ENCODE measurements around the gene BARHL2.

The BARHL2 gene

DNA sequence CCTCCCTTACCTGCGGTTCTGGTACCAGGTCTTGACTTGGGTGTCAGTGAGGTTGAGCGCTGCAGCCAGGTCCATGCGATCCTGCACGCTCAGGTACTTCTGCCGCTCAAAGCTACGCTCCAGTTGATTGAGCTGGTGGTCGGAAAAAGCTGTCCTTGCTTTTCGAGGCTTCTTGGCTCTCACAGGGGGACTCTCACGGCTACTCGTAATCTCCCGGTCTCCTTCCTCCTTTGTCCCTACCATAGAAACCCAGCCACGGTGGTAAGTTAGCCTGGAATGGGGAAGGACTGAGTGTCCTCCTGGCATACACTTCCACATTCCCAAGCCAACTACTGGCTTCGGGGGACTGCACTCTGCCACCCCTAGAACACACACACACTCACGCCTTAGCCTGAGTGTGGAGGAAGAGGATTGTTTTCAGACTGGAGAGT lies 2.6 kb downstream of the BARHL2 start:
- no peak overlapping the region for H3K4me3 ChIP-seq (ENCODE audit: low read length)
- TF ChIP-seq, protein P1, sequence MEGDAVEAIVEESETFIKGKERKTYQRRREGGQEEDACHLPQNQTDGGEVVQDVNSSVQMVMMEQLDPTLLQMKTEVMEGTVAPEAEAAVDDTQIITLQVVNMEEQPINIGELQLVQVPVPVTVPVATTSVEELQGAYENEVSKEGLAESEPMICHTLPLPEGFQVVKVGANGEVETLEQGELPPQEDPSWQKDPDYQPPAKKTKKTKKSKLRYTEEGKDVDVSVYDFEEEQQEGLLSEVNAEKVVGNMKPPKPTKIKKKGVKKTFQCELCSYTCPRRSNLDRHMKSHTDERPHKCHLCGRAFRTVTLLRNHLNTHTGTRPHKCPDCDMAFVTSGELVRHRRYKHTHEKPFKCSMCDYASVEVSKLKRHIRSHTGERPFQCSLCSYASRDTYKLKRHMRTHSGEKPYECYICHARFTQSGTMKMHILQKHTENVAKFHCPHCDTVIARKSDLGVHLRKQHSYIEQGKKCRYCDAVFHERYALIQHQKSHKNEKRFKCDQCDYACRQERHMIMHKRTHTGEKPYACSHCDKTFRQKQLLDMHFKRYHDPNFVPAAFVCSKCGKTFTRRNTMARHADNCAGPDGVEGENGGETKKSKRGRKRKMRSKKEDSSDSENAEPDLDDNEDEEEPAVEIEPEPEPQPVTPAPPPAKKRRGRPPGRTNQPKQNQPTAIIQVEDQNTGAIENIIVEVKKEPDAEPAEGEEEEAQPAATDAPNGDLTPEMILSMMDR (conservative IDR thresholded peaks at IDR 0.05; ENCODE audit: low read depth, low read length), result no peak
- no peak for DNase-seq (ENCODE audit: low read depth)

DNA sequence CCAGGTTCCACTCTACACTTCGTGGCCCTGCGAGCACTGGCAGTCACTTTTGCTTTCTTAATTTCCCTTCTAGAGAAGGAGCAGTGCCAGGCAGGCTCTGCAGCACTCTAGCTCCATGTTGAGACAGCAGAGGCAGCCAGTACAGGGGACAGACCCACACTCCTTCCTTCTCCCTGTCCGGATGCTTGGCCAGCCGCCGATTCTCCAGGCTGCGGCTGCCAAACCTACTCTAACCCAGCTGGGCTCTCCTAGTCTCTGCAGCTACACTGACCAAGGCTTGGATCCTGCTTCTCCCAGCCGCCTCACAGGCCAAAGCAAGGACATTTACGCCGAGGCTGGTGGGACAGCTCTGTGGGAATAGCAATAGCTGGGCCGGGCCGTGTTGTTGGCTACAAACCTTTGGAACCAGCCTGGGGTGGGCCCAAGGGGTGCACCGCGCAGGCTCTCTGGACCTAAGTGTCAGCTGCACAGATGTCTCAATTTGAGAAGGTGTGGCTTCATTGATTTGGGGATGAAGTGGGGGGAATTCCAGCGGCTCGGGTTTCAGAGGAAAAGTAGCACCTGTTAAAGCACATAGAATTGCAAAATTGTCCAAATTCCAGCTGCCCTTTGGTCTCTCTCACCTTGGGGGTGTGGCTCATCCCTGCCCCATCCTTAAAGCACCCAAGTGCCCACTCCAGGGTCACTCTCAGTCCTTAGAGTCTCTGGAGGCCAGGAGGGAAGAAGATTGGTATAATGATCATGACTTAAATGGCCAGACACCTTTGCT lies 3.2 kb downstream of the BARHL2 start:
- TF ChIP-seq, protein P1 (conservative IDR thresholded peaks at IDR 0.05; ENCODE audit: low read depth, low read length), result no peak

DNA sequence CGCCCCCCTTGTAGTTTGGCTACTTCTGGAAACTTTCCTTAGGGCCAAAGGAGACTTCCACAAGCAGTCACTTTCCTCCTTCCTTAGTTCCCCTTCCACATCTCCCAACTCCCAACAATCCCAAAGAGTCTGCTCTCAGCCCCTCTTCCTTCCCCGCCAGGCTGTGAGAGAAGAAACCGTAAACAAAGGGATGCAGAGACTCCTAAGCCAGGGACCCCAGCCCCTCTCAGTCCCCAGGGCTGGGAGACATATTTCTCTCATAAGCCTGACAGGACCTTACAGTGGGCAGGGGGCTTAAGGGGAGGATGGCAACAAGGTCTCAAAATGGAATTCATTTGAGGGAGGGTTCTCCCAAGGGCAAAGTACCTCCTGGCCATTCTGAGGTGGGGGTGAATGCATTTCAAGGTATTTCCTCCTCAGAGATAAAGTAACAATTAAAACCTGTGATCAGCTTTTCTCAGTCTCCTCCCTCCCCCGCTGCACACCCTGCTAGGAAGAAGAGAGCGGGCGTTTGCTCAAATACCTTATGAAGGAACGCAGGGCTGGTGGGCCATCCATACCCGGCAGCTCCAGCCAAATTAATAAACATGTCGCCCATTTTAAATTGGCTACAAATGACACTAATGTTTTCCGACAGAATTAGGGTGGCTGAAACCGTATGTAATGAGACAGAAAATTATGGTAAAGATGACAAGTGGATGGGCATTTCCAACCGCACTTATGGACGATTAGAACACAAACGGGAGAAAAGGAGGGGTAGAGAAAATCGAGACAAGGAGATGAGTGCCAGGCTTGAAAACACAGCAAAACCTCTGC lies 4.0 kb downstream of the BARHL2 start:
- TF ChIP-seq, protein P1 (conservative IDR thresholded peaks at IDR 0.05; ENCODE audit: low read depth, low read length), result no peak
- H3K4me3 ChIP-seq (ENCODE audit: low read length), result no peak overlapping the region
- no peak for DNase-seq (ENCODE audit: low read depth)

More for the DNA sequence above, 3.2 kb downstream of the BARHL2 start:
- no peak overlapping the region for H3K4me3 ChIP-seq (ENCODE audit: low read length)
- DNase-seq (ENCODE audit: low read depth), result no peak

DNA sequence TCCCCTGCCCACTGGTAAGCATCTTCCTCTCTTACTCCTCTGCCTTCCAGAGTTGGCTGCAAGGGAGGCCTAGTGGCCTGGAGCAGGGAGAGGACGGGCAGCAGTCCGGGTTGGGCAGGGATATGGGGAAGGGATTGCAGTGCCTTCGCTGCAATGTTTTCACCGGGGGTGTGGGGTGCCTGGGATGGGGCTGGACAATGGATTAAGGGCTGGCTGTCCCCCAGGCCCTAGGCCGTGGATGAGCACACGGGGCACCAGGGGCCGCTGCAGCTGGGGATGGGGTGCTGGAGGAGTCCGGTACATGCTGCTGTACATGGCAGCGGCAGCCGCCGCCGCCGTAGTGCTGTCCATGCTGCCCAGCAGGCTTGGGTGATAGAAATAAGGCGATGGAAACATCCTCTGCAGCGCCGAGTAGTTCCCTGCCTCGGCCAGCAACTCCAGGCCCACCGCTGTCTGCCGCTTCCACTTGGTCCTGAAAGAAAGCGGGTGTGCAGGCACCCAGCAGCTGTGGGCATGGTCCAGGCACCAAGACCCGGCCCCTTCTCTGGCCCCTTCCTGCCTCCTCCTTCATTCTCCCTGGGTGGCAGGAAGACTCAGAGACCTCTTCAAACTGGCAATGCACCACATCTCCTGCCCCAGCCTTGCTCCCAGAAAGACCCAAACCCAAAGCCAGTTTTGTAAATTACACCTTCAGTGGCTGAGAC lies 4.8 kb downstream of the BARHL2 start:
- TF ChIP-seq, protein P1 (conservative IDR thresholded peaks at IDR 0.05; ENCODE audit: low read depth, low read length), result no peak
- no peak overlapping the region for H3K4me3 ChIP-seq (ENCODE audit: low read length)
- DNase-seq (ENCODE audit: low read depth), result no peak

GRCh38 chr1:90711696-90712095 lies 5.4 kb downstream of the BARHL2 start:
- TF ChIP-seq, protein P1 (conservative IDR thresholded peaks at IDR 0.05; ENCODE audit: low read depth, low read length), result no peak
- DNase-seq (ENCODE audit: low read depth), result no peak

DNA sequence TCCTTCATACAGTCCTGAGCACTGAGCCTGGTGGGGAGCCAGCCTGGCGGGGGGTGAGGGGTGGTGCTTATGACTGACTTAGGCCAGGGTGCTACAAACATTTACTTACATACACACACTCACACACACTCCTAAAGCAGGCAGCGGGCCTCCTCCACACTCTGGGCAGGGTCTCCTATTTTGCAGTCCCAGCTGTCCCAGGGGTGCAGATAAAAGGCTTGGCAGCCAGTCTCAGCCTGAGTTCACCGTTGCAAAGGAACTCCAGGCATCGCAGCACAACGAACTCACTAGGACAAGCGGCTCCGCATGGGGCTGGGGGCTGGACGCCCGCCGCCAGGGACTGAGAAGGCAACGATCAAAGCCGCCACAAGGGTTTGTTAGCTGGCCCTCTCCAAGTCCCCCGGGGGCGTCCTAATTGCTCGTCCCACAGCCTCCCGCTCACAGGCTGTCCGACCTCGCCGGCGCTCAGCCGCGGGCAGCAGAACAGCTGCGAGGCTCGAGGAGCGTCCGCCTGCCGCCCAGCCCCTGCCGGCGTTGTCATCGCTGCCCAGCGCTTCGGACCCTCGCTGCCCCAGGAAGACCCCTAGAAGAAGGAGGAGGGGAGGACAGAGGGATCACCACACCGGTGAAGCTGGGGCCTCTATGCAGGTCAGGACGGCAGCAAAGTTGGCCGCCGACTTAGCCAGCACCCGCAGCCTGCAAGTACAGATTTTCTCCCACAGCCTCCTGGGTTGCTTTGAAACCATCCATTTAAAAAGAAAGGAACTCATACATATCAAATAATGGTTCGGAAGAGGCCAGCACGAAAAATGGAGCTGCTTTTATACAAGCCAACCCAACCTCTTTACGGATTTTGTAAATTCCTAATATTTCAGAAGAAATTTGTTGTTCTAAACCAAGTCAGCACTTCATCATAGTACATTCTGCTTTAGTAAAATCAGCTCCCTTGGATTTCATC lies 6.2 kb downstream of the BARHL2 start:
- H3K4me3 ChIP-seq (ENCODE audit: low read length), result no peak overlapping the region
- TF ChIP-seq, protein P1 (conservative IDR thresholded peaks at IDR 0.05; ENCODE audit: low read depth, low read length), result no peak
- no peak for DNase-seq (ENCODE audit: low read depth)

More at GRCh38 chr1:90711696-90712095, 5.4 kb downstream of the BARHL2 start:
- no peak overlapping the region for H3K4me3 ChIP-seq (ENCODE audit: low read length)

Measured in retinal pigment epithelial cell (primary cell).